ENCODE measurements around the gene TBC1D22A. TPM values are rescaled to one million over a fixed set of nuclear protein-coding genes. Genes with fewer than 3 reads are reported as not detected.

TBC1D22A gene
- polyA plus RNA-seq, 1 donor from 2014 or later: 9.3 TPM

DNA sequence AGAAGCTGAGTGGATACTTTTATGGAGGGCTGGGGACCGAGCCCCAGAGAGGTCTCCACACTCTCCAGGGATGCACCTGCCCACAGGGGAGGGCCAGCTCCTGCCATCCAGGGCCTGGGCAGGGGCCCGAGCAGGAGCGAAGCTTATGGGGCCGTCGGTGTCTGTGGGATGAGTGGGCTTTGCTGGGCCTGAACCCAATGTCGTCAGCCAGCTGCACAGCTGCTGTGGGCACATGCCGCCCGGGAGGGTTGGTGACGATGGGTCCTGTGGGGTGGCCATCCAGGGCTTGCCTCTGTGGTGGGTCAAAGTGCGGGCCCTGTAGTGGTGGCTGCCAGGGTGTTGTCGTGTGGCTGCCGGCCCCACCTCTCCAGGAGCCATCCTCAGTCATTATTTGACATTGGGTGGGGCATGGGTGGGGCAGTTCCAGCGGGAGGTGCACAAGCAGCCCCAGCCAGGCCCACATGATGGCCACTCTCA, 447.1 kb downstream of the TBC1D22A start:
- Histone ChIP-seq H2AFZ (ENCODE audit: low read depth, low read length) (no peak overlapping the region), H3K4me2 (ENCODE audit: low read length) (no peak overlapping the region), H3K9ac (ENCODE audit: low read length) (no peak overlapping the region), H3K79me2 (replicated peaks; ENCODE audit: insufficient read depth, low read length) (no peaks in the 10 kb centered on the region), H3F3A (ENCODE audit: insufficient read depth, low read length, poor library complexity, severe bottlenecking) (no peaks in the 10 kb centered on the region), H3K9me2 (ENCODE audit: insufficient read depth, low read length) (no peaks in the 10 kb centered on the region), H3K4me3 (ENCODE audit: low read length) (no peak overlapping the region), H3K9me3 (ENCODE audit: low read length) (no peaks in the 10 kb centered on the region), H3K27me3 (ENCODE audit: insufficient read depth, low read depth, low read length) (no peaks in the 10 kb centered on the region), H4K20me1 (ENCODE audit: insufficient read depth) (no peaks in the 10 kb centered on the region), H3K27ac (ENCODE audit: low read length) (no peak overlapping the region), H3K36me3 (ENCODE audit: insufficient read depth, low read length) (no peaks in the 10 kb centered on the region)
- TF ChIP-seq, protein P1, sequence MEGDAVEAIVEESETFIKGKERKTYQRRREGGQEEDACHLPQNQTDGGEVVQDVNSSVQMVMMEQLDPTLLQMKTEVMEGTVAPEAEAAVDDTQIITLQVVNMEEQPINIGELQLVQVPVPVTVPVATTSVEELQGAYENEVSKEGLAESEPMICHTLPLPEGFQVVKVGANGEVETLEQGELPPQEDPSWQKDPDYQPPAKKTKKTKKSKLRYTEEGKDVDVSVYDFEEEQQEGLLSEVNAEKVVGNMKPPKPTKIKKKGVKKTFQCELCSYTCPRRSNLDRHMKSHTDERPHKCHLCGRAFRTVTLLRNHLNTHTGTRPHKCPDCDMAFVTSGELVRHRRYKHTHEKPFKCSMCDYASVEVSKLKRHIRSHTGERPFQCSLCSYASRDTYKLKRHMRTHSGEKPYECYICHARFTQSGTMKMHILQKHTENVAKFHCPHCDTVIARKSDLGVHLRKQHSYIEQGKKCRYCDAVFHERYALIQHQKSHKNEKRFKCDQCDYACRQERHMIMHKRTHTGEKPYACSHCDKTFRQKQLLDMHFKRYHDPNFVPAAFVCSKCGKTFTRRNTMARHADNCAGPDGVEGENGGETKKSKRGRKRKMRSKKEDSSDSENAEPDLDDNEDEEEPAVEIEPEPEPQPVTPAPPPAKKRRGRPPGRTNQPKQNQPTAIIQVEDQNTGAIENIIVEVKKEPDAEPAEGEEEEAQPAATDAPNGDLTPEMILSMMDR (IDR thresholded peaks at IDR 0.05; ENCODE audit: poor library complexity, severe bottlenecking): no peak
- TF ChIP-seq SMC3 (conservative IDR thresholded peaks at IDR 0.05; ENCODE audit: poor library complexity) (no peak), POLR2AphosphoS5 (IDR thresholded peaks at IDR 0.05) (no peak)

- H3K9me3 ChIP-seq (ENCODE audit: low read length): no peaks in the 10 kb centered on the region
- TF ChIP-seq POLR2AphosphoS5 (IDR thresholded peaks at IDR 0.05) (no peak), SMC3 (conservative IDR thresholded peaks at IDR 0.05; ENCODE audit: poor library complexity) (no peak), TAF1 (IDR thresholded peaks at IDR 0.05; ENCODE audit: low read depth) (no peak), EP300 (conservative IDR thresholded peaks at IDR 0.05; ENCODE audit: poor library complexity, severe bottlenecking) (no peak), EZH2 (IDR thresholded peaks at IDR 0.05; ENCODE audit: borderline replicate concordance, insufficient read depth, low read length, poor library complexity, severe bottlenecking) (no peak), REST (IDR thresholded peaks at IDR 0.05; ENCODE audit: borderline replicate concordance) (no peak), MXI1 (conservative IDR thresholded peaks at IDR 0.05; ENCODE audit: poor library complexity, severe bottlenecking) (no peak), RAD21 (conservative IDR thresholded peaks at IDR 0.05) (no peak)
- TF ChIP-seq, protein P1 (IDR thresholded peaks at IDR 0.05; ENCODE audit: poor library complexity, severe bottlenecking): no peak
Measured at GRCh38 chr22:47210112-47210657, 447.7 kb downstream of the TBC1D22A start.

More at GRCh38 chr22:47210112-47210657, 447.7 kb downstream of the TBC1D22A start:
- Histone ChIP-seq H3K4me3 (ENCODE audit: low read length) (no peak overlapping the region), H3K4me2 (ENCODE audit: low read length) (no peak overlapping the region), H3K9ac (ENCODE audit: low read length) (no peak overlapping the region), H3K27me3 (ENCODE audit: insufficient read depth, low read depth, low read length) (no peaks in the 10 kb centered on the region), H4K20me1 (ENCODE audit: insufficient read depth) (no peaks in the 10 kb centered on the region), H3K36me3 (ENCODE audit: insufficient read depth, low read length) (no peaks in the 10 kb centered on the region), H3K9me2 (ENCODE audit: insufficient read depth, low read length) (no peaks in the 10 kb centered on the region), H3F3A (ENCODE audit: insufficient read depth, low read length, poor library complexity, severe bottlenecking) (no peaks in the 10 kb centered on the region), H3K27ac (ENCODE audit: low read length) (no peak overlapping the region), H3K79me2 (replicated peaks; ENCODE audit: insufficient read depth, low read length) (no peaks in the 10 kb centered on the region), H2AFZ (ENCODE audit: low read depth, low read length) (no peak overlapping the region)
